ENCODE data around the gene VPREB3.

Gene VPREB3

GRCh38 chr22:23756891-23757290, 2.7 kb upstream of the VPREB3 start:
- TF ChIP-seq CTCF (IDR thresholded peaks at IDR 0.05; ENCODE audit: low read depth, low read length, missing control alignments), result no peak
- no peak for DNase-seq (ENCODE audit: extremely low read depth, low read depth)
- H3K4me3 ChIP-seq (replicated peaks; ENCODE audit: low read depth, low read length), result no peak overlapping the region

DNA sequence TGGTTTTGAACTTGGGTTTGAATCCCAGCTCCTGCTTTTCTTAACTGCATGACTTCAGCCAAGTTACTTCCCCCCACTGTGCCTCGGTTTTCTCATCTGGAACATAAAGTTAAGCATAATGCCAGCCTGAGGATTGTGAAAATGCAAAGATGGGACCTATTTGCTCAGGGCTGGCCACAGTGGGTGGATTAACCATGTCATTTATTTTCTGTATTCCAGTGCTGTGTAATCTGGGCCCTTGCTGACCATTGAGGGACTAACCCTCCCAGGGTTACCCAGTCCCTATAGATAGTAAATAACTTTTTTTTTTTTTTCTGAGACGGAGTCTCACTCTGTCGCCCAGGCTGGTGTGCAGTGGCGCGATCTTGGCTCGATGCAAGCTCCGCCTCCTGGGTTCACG, 1.5 kb upstream of the VPREB3 start:
- H3K4me3 ChIP-seq (replicated peaks; ENCODE audit: low read depth, low read length), result no peak overlapping the region
- TF ChIP-seq CTCF (IDR thresholded peaks at IDR 0.05; ENCODE audit: low read depth, low read length, missing control alignments), result no peak
- no peak for DNase-seq (ENCODE audit: extremely low read depth, low read depth)

- TF ChIP-seq CTCF (IDR thresholded peaks at IDR 0.05; ENCODE audit: low read depth, low read length, missing control alignments), result no peak
- no peak overlapping the region for H3K4me3 ChIP-seq (replicated peaks; ENCODE audit: low read depth, low read length)
- no peak for DNase-seq (ENCODE audit: extremely low read depth, low read depth)
Observed at GRCh38 chr22:23754980-23755636, 883 bp upstream of the VPREB3 start.

DNA sequence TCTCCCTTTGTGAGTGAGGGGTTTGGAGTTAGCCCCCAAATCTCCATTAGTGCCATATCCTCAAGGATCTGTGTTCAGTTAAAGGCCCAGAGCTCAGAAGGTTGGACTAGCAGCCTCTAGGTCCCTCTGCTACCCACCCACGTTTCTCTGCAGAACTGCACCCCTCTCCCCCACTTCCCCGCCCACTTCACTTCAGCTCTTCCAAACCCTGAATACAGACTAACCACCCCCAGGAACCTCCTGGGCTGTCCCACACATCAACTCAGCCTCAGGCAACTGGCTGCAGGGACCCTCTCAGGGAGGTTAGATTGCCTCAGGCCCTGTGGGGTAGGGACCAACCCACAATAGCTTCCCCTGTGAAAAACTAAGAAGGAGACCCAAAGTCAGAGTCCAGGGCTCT, 840 bp downstream of the VPREB3 start:
- H3K4me3 ChIP-seq (replicated peaks; ENCODE audit: low read depth, low read length), result no peak overlapping the region
- no peak for TF ChIP-seq CTCF (IDR thresholded peaks at IDR 0.05; ENCODE audit: low read depth, low read length, missing control alignments)
- DNase-seq (ENCODE audit: extremely low read depth, low read depth), result no peak

DNA sequence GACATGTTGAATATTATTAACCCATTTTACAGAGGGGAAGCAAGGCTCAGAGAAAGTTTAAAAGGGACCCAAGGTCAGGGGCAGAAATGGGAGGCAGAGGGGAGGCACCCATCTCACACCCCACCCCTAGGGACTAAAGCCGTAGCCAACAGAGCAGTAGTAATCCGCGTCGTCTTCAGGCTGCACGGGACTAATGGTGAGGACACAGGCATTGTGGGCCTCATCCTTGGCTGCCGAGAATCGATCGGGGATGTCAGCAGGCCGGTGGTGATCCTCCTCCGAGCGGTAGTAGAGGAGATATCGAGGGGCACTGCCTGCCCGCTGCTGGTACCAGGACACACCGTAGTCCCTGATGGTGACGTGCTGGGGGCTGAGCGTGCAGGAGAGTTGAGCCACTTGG, 1.5 kb downstream of the VPREB3 start:
- no peak for DNase-seq (ENCODE audit: extremely low read depth, low read depth)
- H3K4me3 ChIP-seq (replicated peaks; ENCODE audit: low read depth, low read length), result no peak overlapping the region
- no peak for TF ChIP-seq CTCF (IDR thresholded peaks at IDR 0.05; ENCODE audit: low read depth, low read length, missing control alignments)

GRCh38 chr22:23752090-23752691, 2.0 kb downstream of the VPREB3 start:
- no peak overlapping the region; the same call in 1 of the 2 replicates for H3K4me3 ChIP-seq (replicated peaks; ENCODE audit: low read depth, low read length)
- no peak for DNase-seq (ENCODE audit: extremely low read depth, low read depth)
- TF ChIP-seq CTCF (IDR thresholded peaks at IDR 0.05; ENCODE audit: low read depth, low read length, missing control alignments), result no peak

Data from HFF-Myc (cell line).